ENCODE measurements around the gene SPATA19.

SPATA19 gene

GRCh38 chr11:133796043-133796795, 49.1 kb downstream of the SPATA19 start:
- TF ChIP-seq CTCF (conservative IDR thresholded peaks at IDR 0.05; ENCODE audit: low read depth, low read length) = no peak
- no peak overlapping the region for H3K4me3 ChIP-seq (ENCODE audit: low read length)

DNA sequence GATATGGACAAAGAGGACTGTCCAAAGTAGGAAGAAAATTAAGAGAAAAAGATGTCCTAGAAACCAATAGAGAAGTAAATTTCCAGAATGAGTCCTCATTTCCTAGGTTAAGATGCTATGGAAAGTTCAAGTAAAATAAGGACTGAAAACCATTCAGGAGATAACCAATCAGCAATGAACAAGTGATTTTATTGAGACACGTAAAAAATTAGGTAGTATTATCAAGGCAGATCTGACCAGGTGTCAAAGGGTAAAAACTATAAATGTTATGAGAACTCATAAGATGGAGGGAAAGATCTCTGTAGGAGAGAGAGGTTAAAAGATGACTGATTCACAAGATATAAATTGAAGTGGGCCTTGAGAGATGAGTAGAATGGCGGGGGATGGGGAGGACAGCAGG, 50.2 kb downstream of the SPATA19 start:
- TF ChIP-seq CTCF (conservative IDR thresholded peaks at IDR 0.05; ENCODE audit: low read depth, low read length) = no peak
- DNase-seq (ENCODE audit: low read depth) = no peak
- H3K4me3 ChIP-seq (ENCODE audit: low read length) = no peak overlapping the region

More at GRCh38 chr11:133796043-133796795, 49.1 kb downstream of the SPATA19 start:
- no peak for DNase-seq (ENCODE audit: low read depth)

- DNase-seq (ENCODE audit: low read depth) = no peak
- TF ChIP-seq CTCF (conservative IDR thresholded peaks at IDR 0.05; ENCODE audit: low read depth, low read length) = no peak
- no peak overlapping the region for H3K4me3 ChIP-seq (ENCODE audit: low read length)
Observed at GRCh38 chr11:133794205-133794604, 51.1 kb downstream of the SPATA19 start.

- TF ChIP-seq CTCF (conservative IDR thresholded peaks at IDR 0.05; ENCODE audit: low read depth, low read length) = no peak
- no peak overlapping the region for H3K4me3 ChIP-seq (ENCODE audit: low read length)
- DNase-seq (ENCODE audit: low read depth) = no peak
Observed at GRCh38 chr11:133793271-133794035, 51.9 kb downstream of the SPATA19 start.

DNA sequence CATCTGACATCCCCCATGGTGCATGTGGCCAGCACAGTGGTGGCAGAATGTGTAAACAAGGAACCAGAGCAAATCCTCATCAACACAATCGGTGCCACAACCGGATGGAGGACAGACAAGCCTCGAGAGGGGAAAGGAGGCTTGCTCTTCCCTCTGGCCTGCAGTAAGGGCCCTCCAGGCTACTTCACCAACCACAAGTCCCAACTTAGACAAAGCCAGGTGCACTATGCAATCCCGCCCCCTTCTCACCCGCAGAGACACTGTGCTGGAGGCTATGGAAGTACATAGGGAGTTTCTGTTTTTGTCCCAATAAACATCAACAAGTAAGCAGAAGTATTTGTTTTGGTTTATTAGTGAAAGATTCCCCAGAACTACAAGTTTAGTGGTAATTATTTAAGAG, 54.3 kb downstream of the SPATA19 start:
- TF ChIP-seq CTCF (conservative IDR thresholded peaks at IDR 0.05; ENCODE audit: low read depth, low read length) = no peak
- no peak overlapping the region for H3K4me3 ChIP-seq (ENCODE audit: low read length)
- no peak for DNase-seq (ENCODE audit: low read depth)

All from retinal pigment epithelial cell (primary cell).